Osteocyte (in vitro differentiated cells): ENCODE measurements around the gene RABGAP1. TPM values are rescaled to one million over a fixed set of nuclear protein-coding genes. Genes with fewer than 3 reads are reported as not detected.

Experiments used
- DNase-seq: peaks from one replicate; pipeline ENCODE4 v3.0.0; 2021; ENCODE audit warnings: mixed read lengths; ENCODE audit not compliant: unreplicated experiment; ENCODE audit errors: extremely low spot score
- H3K27ac Mint-ChIP-seq: one replicate; pipeline ENCODE4 v1.8.0; 2021; ENCODE audit warnings: mild to moderate bottlenecking, mixed read lengths; ENCODE audit not compliant: unreplicated experiment
- H3K27me3 Mint-ChIP-seq: one replicate; pipeline ENCODE4 v1.8.0; 2021; ENCODE audit warnings: mixed read lengths; ENCODE audit not compliant: unreplicated experiment
- H3K36me3 Mint-ChIP-seq: one replicate; pipeline ENCODE4 v1.8.0; 2021; ENCODE audit warnings: mixed read lengths; ENCODE audit not compliant: unreplicated experiment
- H3K4me1 Mint-ChIP-seq: one replicate; pipeline ENCODE4 v1.8.0; 2021; ENCODE audit warnings: mixed read lengths; ENCODE audit not compliant: unreplicated experiment
- H3K4me3 Mint-ChIP-seq: one replicate; pipeline ENCODE4 v1.8.0; 2021; ENCODE audit warnings: mild to moderate bottlenecking, moderate library complexity, mixed read lengths; ENCODE audit not compliant: unreplicated experiment
- H3K9me3 Mint-ChIP-seq: one replicate; pipeline ENCODE4 v1.8.0; 2021; ENCODE audit warnings: mixed read lengths; ENCODE audit not compliant: unreplicated experiment
- CTCF ChIP-seq: fragments of 200-600 bp; sonication (generic); IDR thresholded peaks from 2 replicates; pipeline ENCODE4 v1.5.0; 2021; ENCODE audit warnings: antibody characterized with exemption, mild to moderate bottlenecking, moderate library complexity
- long read RNA-seq: library from polyadenylated mRNA; unstranded; transcript quantifications from one replicate; pipeline ENCODE4 v2.0.0, GENCODE V29; 2021
- total RNA-seq: library from RNA; stranded (reverse); gene quantifications from 2 replicates; pipeline ENCODE4 v1.2.1, GENCODE V29; 2021

RABGAP1 gene
- 88.4 and 92.9 TPM in 2 replicates for total RNA-seq
- long read RNA-seq, transcript RABGAP1-213 (2 exons, 1,595 nt) = major isoform, 5 of 161 reads
- long read RNA-seq, partial matches to known transcripts = 77 of 161 reads
- long read RNA-seq, other reads (novel, unspliced or antisense) = 78 of 161 reads

GRCh38 chr9:122940749-122941581 lies at the start of gene RABGAP1:
RABGAP1 (plus strand) TSS chr9:122941020; CDS start chr9:122957060, 16,040 bp downstream.
- no peak for TF ChIP-seq CTCF
- H3K27me3 Mint-ChIP-seq = no peaks in the 10 kb centered on the region
- peak within 1 kb of the TSS; percentile 95 for H3K4me3 Mint-ChIP-seq
- H3K9me3 Mint-ChIP-seq = no peaks in the 10 kb centered on the region
- DNase-seq = peak; percentile 99
- H3K4me1 Mint-ChIP-seq = peaks cover 38% of the 10 kb centered on the region
- H3K27ac Mint-ChIP-seq = peak within 1 kb of the TSS; percentile 96
- H3K36me3 Mint-ChIP-seq = peaks cover 9% of the 10 kb centered on the region

- H3K27me3 Mint-ChIP-seq = no peaks in the 10 kb centered on the region
- H3K36me3 Mint-ChIP-seq = peaks cover 23% of the 10 kb centered on the region
- H3K4me1 Mint-ChIP-seq = peaks cover 34% of the 10 kb centered on the region
- no peaks in the 10 kb centered on the region for H3K9me3 Mint-ChIP-seq
- no peak for TF ChIP-seq CTCF
- peak overlapping the region; percentile 64 for H3K27ac Mint-ChIP-seq
- DNase-seq = no peak
- no peak overlapping the region for H3K4me3 Mint-ChIP-seq
Measured at GRCh38 chr9:122897969-122898368, 42.9 kb upstream of the RABGAP1 start.

DNA sequence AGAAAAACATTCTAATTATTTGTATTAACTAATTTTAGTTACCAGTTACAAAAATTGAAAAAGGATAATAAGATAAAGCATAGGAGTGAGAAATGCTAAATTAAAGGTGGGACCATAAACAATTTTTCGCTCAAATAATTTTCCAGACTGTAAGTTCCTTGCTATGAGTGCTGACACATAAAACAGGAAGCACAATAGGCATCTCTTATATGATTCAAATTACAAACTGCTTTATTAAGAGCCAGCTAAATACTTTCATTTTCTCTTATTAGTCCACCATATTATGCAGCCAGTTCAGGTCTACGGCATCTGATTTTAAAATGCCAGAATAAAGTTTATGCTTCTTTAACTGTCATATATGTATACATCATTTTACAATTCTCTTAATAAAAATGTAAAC lies 40.0 kb upstream of the RABGAP1 start:
- no peaks in the 10 kb centered on the region for H3K9me3 Mint-ChIP-seq
- peaks cover 9% of the 10 kb centered on the region for H3K36me3 Mint-ChIP-seq
- no peak for TF ChIP-seq CTCF
- H3K4me3 Mint-ChIP-seq = no peak overlapping the region
- H3K27me3 Mint-ChIP-seq = no peaks in the 10 kb centered on the region
- H3K4me1 Mint-ChIP-seq = peaks cover 49% of the 10 kb centered on the region
- DNase-seq = no peak
- H3K27ac Mint-ChIP-seq = peak overlapping the region; percentile 62

DNA sequence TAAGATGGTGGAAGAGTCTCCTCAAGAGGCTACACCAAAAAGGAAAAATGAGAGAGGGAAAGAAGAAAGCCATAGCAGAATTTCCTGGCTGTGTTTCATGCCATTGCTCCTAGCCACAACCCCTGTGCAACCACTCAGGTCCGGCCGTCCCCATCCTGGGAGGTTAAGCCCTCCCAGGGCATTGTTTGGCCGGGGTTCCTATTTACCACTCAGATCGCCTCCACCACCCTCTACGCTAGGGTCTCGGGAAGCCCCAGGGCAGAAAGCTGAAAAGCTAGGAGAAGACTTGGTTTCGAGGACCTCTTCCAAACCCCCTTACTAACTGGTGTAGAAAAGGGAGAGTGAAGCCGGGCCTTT lies 36.4 kb upstream of the RABGAP1 start:
- Mint-ChIP-seq H3K9me3 (no peaks in the 10 kb centered on the region), H3K27me3 (no peaks in the 10 kb centered on the region), H3K27ac (peak overlapping the region; percentile 90), H3K4me1 (peaks cover 40% of the 10 kb centered on the region), H3K36me3 (peaks cover under 1% of the 10 kb centered on the region), H3K4me3 (peak overlapping the region; percentile 91)
- no peak for TF ChIP-seq CTCF
- no peak for DNase-seq
